Effector memory CD4-positive, alpha-beta T cell (primary cell): ENCODE measurements around the gene VAMP2.

Source experiments
- DNase-seq, 3 donors: peaks; one replicate each; pipeline ENCODE4 v3.0.0-alpha.2; 2020
- H3K27ac ChIP-seq: 2 replicates; pipeline ENCODE4 v1.7.0; 2013; ENCODE audit warnings: mild to moderate bottlenecking, low read length, moderate library complexity; ENCODE audit not compliant: insufficient read depth, poor library complexity, severe bottlenecking
- H3K27me3 ChIP-seq: replicated peaks from 2 replicates; pipeline ENCODE4 v1.7.0; 2013; ENCODE audit warnings: mild to moderate bottlenecking, low read length; ENCODE audit not compliant: insufficient read depth, control insufficient read depth, poor library complexity, severe bottlenecking
- H3K36me3 ChIP-seq: 2 replicates; pipeline ENCODE4 v1.7.0; 2013; ENCODE audit warnings: mild to moderate bottlenecking, low read length, moderate library complexity; ENCODE audit not compliant: control insufficient read depth, insufficient read depth
- H3K4me1 ChIP-seq: 2 replicates; pipeline ENCODE4 v1.7.0; 2013; ENCODE audit warnings: low read length, mild to moderate bottlenecking; ENCODE audit not compliant: control insufficient read depth, insufficient read depth, poor library complexity, severe bottlenecking
- H3K4me3 ChIP-seq: 2 replicates; pipeline ENCODE4 v1.7.0; 2013; ENCODE audit warnings: low read length, low read depth, mild to moderate bottlenecking; ENCODE audit not compliant: insufficient read depth, poor library complexity, severe bottlenecking
- H3K9me3 ChIP-seq: 2 replicates; pipeline ENCODE4 v1.7.0; 2013; ENCODE audit warnings: mild to moderate bottlenecking, low read length, moderate library complexity; ENCODE audit not compliant: control insufficient read depth
- total RNA-seq, 3 donors: gene quantifications; one replicate each; lab custom pipeline; 2026; lab: John Stamatoyannopoulos, UW

Gene VAMP2
- 53.5 to 76.7 (median 70.7) reads per million in 3 donors for total RNA-seq

GRCh38 chr17:8162233-8162996 is at the start of gene VAMP2:
Gene VAMP2, minus strand, starts transcription at chr17:8162948. Its CDS starts 69 bp downstream, at chr17:8162879.
- Histone ChIP-seq H3K4me1 (peaks cover 41% of the 10 kb centered on the region), H3K36me3 (peaks cover 27% of the 10 kb centered on the region), H3K27ac (peak within 1 kb of the TSS; percentile 97), H3K9me3 (no peaks in the 10 kb centered on the region), H3K27me3 (no peaks in the 10 kb centered on the region), H3K4me3 (peak within 1 kb of the TSS; percentile 95)
- DNase-seq, result peak; percentile 69 to 78 (median 71)

GRCh38 chr17:8210761-8211458 is 48.2 kb upstream of the VAMP2 start:
- DNase-seq, result no peak
- peaks cover 5% of the 10 kb centered on the region for H3K4me1 ChIP-seq

GRCh38 chr17:8209907-8210760 is 47.4 kb upstream of the VAMP2 start, which contains the start of gene AURKB:
Gene AURKB, minus strand, starts transcription at chr17:8210575. Its CDS starts 351 bp downstream, at chr17:8210224.
- H3K27ac ChIP-seq, result peak within 1 kb of the TSS; percentile 60
- H3K36me3 ChIP-seq, result no peaks in the 10 kb centered on the region
- peak; percentile 88 to 97 (median 90) for DNase-seq
- no peaks in the 10 kb centered on the region for H3K27me3 ChIP-seq
- peaks cover 5% of the 10 kb centered on the region for H3K4me1 ChIP-seq
- H3K4me3 ChIP-seq, result peak within 1 kb of the TSS; percentile 52
- no peaks in the 10 kb centered on the region for H3K9me3 ChIP-seq

More at GRCh38 chr17:8210761-8211458, 48.2 kb upstream of the VAMP2 start:
- Histone ChIP-seq H3K27me3 (no peaks in the 10 kb centered on the region), H3K4me3 (peak overlapping the region; percentile 52), H3K27ac (peak overlapping the region; percentile 60), H3K9me3 (no peaks in the 10 kb centered on the region), H3K36me3 (no peaks in the 10 kb centered on the region)

GRCh38 chr17:8206536-8206935 is 43.8 kb upstream of the VAMP2 start:
- H3K9me3 ChIP-seq, result no peaks in the 10 kb centered on the region
- H3K27me3 ChIP-seq, result no peaks in the 10 kb centered on the region
- H3K4me3 ChIP-seq, result no peak overlapping the region
- no peaks in the 10 kb centered on the region for H3K36me3 ChIP-seq
- DNase-seq, result no peak
- H3K4me1 ChIP-seq, result peaks cover 5% of the 10 kb centered on the region
- no peak overlapping the region for H3K27ac ChIP-seq

- H3K4me3 ChIP-seq, result no peak overlapping the region
- no peaks in the 10 kb centered on the region for H3K27me3 ChIP-seq
Measured at GRCh38 chr17:8204761-8205555, 42.2 kb upstream of the VAMP2 start.

GRCh38 chr17:8192070-8192815 is 29.5 kb upstream of the VAMP2 start:
- H3K36me3 ChIP-seq, result no peaks in the 10 kb centered on the region
- peak in 2 of 3 donors; percentile 25 to 55 for DNase-seq
- H3K4me3 ChIP-seq, result peak overlapping the region; percentile 2
- H3K27me3 ChIP-seq, result no peaks in the 10 kb centered on the region
- peak overlapping the region; percentile 38 for H3K27ac ChIP-seq
- peaks cover 34% of the 10 kb centered on the region for H3K4me1 ChIP-seq
- no peaks in the 10 kb centered on the region for H3K9me3 ChIP-seq

More at GRCh38 chr17:8204761-8205555, 42.2 kb upstream of the VAMP2 start:
- Histone ChIP-seq H3K36me3 (no peaks in the 10 kb centered on the region), H3K4me1 (peaks cover 3% of the 10 kb centered on the region), H3K9me3 (no peaks in the 10 kb centered on the region), H3K27ac (no peak overlapping the region)
- DNase-seq, result no peak

- no peak for DNase-seq
- Histone ChIP-seq H3K36me3 (no peaks in the 10 kb centered on the region), H3K9me3 (no peaks in the 10 kb centered on the region), H3K27me3 (no peaks in the 10 kb centered on the region), H3K27ac (no peak overlapping the region), H3K4me3 (peak overlapping the region; percentile 23), H3K4me1 (peaks cover 34% of the 10 kb centered on the region)
Measured at GRCh38 chr17:8190506-8190905, 27.8 kb upstream of the VAMP2 start.

GRCh38 chr17:8189711-8190477 is 27.1 kb upstream of the VAMP2 start, which contains the start of gene BORCS6:
Gene BORCS6, minus strand, starts transcription at chr17:8190180. Its CDS starts 40 bp downstream, at chr17:8190140.
- peak; percentile 93 to 96 (median 94) for DNase-seq
- H3K27me3 ChIP-seq, result no peaks in the 10 kb centered on the region
- H3K9me3 ChIP-seq, result no peaks in the 10 kb centered on the region
- H3K27ac ChIP-seq, result peak within 1 kb of the TSS; percentile 87
- no peaks in the 10 kb centered on the region for H3K36me3 ChIP-seq
- peak within 1 kb of the TSS; percentile 75 for H3K4me3 ChIP-seq
- H3K4me1 ChIP-seq, result peaks cover 34% of the 10 kb centered on the region
